Fibroblast of peridontal ligament (primary cell): ENCODE measurements around the gene TMEM191C.
"Not testable (repeated sequence)": the region's sequence is repeated elsewhere in the genome, so short reads cannot be mapped to it uniquely, and the experiment has no call there.

ENCODE experiments used
- DNase-seq: peaks from one replicate; pipeline ENCODE4 v3.0.0-alpha.2; 2010; ENCODE audit errors: extremely low read depth

The TMEM191C gene

DNA sequence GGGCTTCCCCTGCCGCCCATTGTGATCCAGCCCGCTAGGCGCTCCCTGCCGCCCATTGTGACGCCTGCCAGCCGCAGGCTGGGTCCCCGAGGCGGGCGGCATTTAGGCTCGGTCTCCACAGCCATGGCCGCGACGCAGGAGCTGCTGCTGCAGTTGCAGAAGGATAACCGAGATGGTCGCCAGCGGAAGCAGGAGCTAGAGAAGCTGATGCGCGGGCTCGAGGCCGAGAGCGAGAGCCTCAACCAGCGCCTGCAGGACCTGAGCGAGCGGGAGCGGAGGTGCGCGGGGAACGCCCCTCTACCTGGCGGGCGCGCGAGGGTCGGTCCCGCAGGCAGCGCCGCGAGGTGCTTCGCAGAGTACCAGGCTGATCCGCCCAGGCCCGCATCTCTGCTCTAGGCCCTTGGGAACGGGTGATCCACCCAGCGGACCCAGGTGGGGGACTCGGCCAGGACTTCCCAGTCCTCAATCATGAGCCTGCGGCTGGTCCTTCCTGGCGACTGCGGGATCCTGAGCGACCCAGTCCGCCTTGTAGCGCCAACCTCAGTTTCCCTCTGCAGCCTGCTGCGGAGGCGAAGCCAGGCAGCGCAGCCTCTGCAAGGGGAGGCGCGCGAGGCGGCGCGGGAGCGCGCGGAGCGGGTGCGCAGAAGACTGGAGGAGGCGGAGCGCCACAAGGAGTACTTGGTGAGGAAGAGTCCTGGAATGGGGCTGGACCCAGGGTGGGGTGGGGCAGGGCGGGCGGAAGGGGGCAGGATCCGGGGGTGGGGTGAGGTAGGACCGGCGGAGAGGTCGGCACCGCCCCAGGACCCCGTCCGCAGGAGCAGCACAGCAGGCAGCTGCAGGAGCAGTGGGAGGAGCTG lies at the start of gene TMEM191C:
Gene TMEM191C (plus strand): TSS at position 51 of the 857 bp plus-strand sequence. CDS start 73 bp downstream, at position 124.
- not testable (repeated sequence) for DNase-seq

DNA sequence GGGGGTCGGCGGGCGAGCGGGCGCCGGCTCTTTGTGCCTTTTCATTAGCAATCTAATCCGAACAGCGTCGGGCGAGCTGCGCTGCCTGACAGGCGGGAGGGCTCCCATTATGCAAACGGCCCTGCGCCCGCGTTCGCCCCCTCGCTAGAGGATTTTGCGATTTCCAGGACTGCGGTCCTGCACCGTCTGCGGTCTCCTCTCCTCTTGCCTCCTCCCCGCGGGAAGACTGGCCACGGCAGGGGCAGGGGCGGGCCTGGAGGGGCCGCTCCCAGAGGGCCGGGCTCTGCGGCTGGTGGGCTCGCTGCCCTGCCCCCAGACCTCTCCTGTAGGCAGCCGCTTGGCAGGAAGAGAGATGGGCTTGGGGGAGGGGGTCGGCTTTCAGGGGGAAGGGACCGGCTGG lies 49.3 kb upstream of the TMEM191C start:
- DNase-seq = not testable (repeated sequence)

GRCh38 chr22:21418974-21419638 lies 48.1 kb upstream of the TMEM191C start:
- DNase-seq = not testable (repeated sequence)

DNA sequence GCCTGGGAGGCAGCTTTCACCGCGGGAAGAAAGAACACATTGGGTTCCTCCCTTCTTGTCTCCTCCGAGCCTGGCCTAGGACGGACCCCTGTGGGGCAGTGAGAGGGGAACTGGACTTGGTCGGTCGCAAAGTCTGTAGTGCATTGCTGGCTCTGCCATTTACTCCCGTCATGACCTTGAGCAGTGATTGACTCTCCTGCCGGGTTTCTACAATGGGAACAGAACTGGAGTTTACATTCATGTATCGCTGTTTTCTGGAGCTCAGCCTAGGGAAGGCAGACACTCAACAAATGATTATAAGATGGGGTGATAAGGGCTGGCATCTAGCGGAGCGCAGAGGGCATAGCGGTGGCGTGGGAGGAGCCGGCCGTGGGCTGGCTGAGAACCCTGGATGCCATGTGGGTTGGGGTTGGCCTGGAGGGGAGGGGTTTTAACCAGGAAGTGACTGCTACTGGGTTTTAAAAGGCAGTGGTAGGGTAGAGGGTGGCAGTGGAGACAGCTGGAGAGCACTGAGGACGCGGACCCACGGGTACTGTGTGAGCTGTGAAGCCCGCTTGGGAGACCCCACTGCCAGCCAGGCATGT lies 46.9 kb upstream of the TMEM191C start:
- DNase-seq = not testable (repeated sequence)

DNA sequence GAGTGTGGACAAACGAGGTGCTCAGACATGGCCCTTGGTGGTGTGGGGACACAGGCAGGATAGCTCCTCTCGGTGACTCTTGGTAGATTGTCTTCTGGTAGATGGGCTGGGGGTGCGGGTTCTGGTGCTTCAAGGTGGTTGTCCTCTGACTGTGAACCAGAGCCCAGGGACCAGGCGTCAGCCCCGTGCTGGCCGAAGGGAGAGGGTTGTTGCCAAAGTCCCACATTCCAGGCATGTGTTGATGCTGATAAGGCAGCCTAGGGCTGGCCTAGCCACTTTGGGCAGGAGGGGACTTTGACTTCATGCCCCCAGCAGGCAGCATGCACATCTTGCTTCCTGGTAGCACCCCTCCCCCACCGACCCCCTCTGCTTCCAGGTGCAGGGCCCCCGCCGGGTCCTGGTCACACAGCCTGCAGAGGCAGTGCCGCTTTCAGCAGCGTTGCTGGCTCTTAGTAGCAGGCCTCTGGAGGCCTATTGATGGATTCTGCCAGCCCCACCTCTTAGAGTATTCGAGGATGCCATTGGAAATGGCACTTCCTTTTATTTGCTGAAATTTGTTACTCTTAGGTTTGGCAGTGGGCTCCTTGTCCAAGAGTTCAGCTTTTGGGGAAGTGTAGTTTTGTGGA lies 43.0 kb upstream of the TMEM191C start:
- DNase-seq = not testable (repeated sequence)

DNA sequence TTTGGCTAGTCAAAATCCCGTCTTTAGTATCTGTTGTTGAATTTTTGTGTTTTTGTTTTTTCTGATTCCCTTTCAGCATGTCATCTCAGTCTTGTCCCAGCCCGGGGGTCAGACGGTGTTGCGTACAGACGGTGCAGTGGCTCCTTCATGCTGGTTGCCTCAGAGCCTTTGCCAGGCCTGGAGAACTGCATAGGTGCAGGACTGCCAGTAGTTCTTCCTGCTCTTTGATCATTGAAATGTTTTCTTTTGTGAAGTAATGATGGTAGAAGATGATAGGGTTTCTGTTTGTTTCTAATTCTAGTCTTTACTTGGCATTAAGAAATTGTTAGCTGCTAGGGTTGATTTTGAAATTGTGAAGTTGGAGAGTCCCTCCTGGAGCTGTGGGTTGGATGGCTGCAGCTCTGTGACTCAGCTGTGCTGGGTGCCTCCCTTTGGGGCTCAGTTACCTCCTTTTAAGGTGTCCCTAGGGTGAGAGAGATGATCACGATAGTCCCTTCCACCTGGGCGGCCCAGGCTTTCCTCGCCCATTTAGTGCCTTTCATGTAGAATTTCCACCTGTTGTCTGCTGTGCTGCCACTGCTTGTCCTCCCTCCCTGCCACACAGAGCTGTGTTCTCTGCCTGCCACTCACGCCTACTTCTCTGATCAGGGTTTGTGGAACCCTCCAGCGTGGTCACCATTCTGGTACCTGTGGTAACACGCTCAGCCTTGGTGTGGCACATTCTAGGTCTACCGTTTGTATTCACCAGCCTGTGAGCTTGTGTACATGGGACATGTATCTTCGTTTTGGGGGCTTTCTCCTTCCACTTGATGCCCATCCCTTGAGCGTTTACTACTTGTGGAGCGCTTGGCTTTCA lies 32.6 kb upstream of the TMEM191C start:
- not testable (repeated sequence) for DNase-seq

GRCh38 chr22:21435998-21436810 lies 31.0 kb upstream of the TMEM191C start:
- DNase-seq = not testable (repeated sequence)

DNA sequence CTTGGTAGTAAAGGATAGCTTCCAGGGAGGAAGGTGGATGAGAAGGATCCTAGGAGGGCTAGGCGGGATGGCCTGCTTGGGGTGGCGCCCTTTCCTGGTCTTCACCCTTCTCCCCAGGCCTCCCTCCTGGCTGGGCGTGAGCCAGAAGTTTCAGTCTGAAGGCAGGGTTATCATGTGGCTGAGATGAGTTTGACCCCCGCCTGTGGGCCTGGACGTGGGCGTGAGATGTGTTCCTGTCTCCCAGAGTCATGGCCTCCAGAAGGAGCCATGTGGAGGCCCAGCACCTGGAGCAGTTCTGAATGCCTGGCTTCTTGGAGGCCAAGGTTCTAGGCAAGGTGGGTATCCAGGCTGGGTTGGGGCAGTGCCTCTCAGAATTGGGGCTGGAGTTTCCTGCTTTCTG lies 29.2 kb upstream of the TMEM191C start:
- not testable (repeated sequence) for DNase-seq

DNA sequence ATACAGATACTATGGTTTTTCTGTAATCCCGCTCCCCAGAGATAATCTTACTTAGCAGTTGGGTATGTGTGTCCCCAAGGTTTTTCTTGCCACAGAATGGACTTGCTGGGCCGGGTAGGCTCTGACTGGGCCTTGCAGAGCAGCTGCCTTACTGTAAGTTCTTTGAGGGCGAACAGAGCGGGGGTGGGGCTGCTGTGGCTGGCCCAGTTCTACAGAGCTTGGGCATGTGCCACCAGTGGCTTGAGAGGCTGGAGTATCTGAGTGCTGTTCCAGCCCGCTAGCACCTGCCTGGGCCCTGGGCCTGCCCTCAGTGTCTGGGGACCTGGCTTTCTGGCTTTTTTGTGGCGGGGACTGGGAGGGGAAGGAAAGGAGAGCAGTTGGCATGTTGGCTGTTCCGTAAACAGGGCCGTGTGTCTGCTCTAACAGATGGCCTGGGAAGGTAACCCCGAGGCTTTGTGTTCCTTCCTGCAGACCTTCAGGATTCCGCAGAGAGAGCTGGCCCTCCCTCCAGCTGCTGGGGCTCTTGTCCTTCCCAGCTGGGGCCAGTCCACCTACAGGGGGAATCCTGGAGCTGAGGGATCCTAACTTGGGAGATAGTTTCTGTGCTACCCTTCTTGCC lies 27.1 kb upstream of the TMEM191C start:
- not testable (repeated sequence) for DNase-seq

DNA sequence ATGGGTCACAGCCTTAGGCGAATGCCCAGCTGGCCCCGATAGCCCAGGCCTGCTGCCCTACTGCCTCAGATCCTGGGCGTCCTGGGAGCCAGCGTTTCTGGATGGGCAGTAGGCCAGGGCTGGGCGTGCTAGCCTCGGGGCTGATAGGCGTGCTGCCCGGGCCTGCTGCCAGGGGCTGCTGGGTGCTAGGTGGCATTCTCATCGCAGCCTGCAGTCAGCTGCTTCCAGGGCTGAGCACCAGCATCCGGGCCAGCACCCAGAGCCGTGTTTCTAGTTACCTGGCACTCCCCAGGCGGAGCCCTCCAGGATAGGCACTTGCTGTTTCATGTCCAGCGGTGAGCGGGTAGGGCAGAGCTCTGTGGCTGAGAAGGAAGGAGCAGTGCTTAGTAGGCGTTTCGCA lies 26.5 kb upstream of the TMEM191C start:
- not testable (repeated sequence) for DNase-seq

- not testable (repeated sequence) for DNase-seq
Observed at GRCh38 chr22:21441170-21441569, 26.0 kb upstream of the TMEM191C start.

- not testable (repeated sequence) for DNase-seq
Observed at GRCh38 chr22:21442123-21442522, 25.1 kb upstream of the TMEM191C start.

GRCh38 chr22:21442646-21443045 lies 24.5 kb upstream of the TMEM191C start:
- not testable (repeated sequence) for DNase-seq

DNA sequence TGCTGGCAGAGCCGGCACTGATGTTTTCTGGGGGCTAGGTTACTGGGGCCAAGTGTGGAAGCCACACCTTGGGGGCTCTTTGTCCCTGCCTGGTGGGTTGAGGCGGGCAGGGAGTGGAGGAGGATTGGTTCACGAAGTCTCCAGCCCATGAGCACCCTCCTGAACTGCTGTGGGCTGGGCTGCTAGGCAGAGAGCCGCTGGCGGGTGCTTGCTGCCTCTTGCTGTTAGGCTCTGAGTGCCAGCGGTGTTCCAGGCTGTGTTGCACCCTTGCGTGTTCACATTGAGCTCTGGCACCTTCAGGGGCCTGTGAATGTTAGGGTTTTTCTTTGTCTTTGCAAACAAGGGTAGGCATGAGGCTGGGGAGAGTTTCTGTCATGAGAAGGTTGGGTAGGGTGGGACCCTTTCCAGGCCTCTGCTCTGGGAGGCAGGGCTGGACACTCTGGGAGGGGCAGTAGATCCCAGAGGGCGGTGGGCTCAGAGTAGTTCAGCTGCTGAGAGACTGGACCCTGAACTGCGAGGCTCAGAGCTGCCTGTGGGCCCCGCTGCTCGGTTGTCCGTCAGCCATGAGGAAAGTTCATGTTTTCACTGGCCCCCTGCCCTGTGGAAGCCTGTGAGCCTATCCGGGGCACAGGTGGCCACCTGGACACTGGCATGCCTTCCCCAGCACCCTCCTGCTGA lies 24.0 kb upstream of the TMEM191C start:
- DNase-seq = no peak

DNA sequence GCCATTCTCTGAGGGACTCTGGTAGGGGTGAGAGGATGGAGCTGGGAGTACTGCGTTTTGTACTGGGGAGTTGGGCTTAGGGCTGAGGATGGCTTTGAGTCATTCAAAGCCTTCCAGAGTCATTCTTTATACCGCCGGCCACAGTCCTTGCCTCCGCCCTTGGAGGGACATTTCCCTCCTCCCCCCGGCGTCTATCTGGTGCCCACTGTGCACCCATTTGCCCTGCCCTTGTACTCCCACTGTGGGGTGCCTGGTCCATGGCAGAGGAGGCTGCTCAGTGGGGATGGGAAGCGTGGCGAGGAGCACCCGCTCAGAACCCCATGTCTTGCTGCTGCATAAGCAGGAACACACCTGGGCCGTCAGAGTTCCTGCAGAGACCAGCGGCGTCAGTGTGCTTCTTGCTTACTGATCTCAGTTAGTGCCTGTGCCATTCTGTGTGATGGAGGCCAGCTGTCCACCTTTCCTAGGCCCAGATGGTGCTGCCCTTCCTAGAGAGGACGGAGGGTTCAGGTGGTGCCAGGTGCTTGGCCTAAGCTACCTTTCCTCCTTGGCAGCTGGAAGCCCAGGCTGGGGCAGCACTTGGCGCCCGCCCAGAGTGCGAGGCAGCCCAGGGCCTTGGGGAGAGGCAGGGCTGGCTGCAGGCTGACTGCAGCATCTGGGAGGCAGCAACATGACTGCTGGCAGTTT lies 23.3 kb upstream of the TMEM191C start:
- DNase-seq = no peak

DNA sequence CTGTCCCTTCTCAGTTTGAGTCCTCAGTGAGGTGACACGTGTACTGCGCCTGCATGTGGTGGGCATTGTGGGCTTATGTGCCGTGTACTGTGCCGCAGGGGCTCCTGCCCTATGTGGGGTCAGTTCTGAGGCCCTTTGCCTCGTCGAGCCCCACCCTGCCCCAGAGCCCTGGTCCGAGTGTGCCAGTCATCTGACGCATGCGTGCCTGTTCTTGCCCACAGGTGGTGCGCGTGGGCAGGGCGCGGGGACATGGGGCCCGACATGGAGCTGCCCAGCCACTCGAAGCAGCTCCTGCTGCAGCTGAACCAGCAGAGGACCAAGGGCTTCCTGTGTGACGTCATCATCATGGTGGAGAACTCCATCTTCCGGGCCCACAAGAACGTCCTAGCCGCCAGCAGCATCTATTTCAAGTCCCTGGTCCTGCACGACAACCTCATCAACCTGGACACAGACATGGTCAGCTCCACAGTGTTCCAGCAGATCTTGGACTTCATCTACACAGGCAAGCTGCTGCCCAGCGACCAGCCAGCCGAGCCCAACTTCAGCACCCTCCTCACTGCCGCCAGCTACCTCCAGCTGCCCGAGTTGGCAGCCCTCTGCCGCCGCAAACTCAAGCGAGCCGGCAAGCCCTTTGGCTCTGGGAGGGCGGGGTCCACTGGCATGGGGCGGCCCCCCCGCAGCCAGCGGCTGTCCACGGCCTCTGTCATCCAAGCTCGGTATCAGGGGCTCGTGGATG lies 22.3 kb upstream of the TMEM191C start:
- no peak for DNase-seq

DNA sequence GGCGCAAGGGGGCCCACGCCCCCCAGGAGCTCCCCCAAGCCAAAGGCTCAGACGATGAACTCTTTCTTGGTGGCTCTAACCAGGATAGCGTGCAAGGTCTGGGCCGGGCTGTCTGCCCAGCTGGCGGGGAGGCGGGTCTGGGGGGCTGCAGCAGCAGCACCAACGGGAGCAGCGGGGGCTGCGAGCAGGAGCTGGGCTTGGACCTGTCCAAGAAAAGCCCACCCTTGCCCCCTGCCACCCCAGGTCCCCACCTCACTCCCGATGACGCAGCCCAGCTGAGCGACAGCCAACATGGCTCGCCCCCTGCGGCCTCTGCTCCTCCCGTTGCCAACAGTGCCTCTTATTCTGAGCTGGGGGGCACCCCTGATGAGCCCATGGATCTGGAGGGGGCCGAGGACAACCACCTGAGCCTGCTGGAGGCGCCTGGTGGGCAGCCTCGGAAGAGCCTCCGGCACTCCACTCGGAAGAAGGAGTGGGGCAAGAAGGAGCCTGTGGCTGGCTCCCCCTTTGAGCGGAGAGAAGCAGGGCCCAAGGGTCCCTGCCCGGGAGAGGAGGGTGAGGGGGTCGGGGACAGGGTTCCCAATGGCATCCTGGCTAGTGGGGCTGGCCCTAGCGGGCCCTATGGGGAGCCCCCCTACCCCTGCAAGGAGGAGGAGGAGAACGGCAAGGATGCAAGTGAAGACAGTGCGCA lies 21.6 kb upstream of the TMEM191C start:
- no peak for DNase-seq
